Thyroid gland (tissue), 4 donors: ENCODE data around the gene SHMT2. TPM values are rescaled to one million over a fixed set of nuclear protein-coding genes. Genes with fewer than 3 reads are reported as not detected.

Experiments used
- DNase-seq, 2 donors: peaks; one replicate each; pipeline ENCODE4 v3.0.0-alpha.2; 2019
- H3K27ac ChIP-seq, 3 donors: fragments of 200-600 bp; sonication (generic); 1 replicate in 2 of 3; 2 replicates in 1 of 3; pipeline ENCODE4 v1.5.1; 2016 to 2019; ENCODE audit warnings: mild to moderate bottlenecking in 1 of 3, moderate library complexity in 1 of 3
- H3K27me3 ChIP-seq: fragments of 200-600 bp; sonication (generic); one replicate; pipeline ENCODE4 v1.5.1; 2019
- H3K36me3 ChIP-seq, 2 donors: fragments of 200-600 bp; sonication (generic); one replicate each; pipeline ENCODE4 v1.5.1; 2016 to 2019
- H3K4me1 ChIP-seq, 2 donors: fragments of 200-600 bp; sonication (generic); one replicate each; pipeline ENCODE4 v1.5.1; 2017 to 2019
- H3K4me3 ChIP-seq, 3 donors: fragments of 200-600 bp; sonication (generic); replicated peaks in 1 of 3; 1 replicate in 2 of 3; 2 replicates in 1 of 3; pipeline ENCODE4 v1.5.1; 2016; ENCODE audit warnings: mild to moderate bottlenecking in 1 of 3
- H3K9me3 ChIP-seq: fragments of 200-600 bp; sonication (generic); one replicate; pipeline ENCODE4 v1.5.1; 2017
- CTCF ChIP-seq, 6 experiments: fragments of 200-600 bp in 3 of 6; fragments of 450-650 bp in 3 of 6; sonication (generic) in 3 of 6; IDR thresholded peaks; one replicate each; pipeline ENCODE4 v1.5.1; 2016 to 2019; ENCODE audit warnings: antibody characterized with exemption in 6 of 6, mild to moderate bottlenecking in 2 of 6, inconsistent platforms in 1 of 6, moderate library complexity in 1 of 6
- POLR2A ChIP-seq, 2 donors: fragments of 450-650 bp; IDR thresholded peaks; one replicate each; pipeline ENCODE4 v1.6.1; 2017; ENCODE audit warnings: antibody characterized with exemption in 2 of 2, mild to moderate bottlenecking in 2 of 2, moderate library complexity in 1 of 2
- WGBS, 2 donors: methylation state at CpG; one replicate each; pipeline ENCODE4 v1.1.5; 2017; 5-methylcytosine and 5-hydroxymethylcytosine counted together
- intact Hi-C: fragments of 100-400 bp; cut with DNase I; formaldehyde crosslinking; loops from one replicate; pipeline ENCODE4 v1.15.1; 2023
- total RNA-seq, 4 donors: library from RNA; depleted of rRNA; stranded (reverse); fragments of >200 nt; gene quantifications; one replicate each; pipeline ENCODE4 v1.2.3, GENCODE V29; 2016

The SHMT2 gene
- total RNA-seq, 4 donors from 2014 or later, result 34.0 to 58.4 (median 49.8) TPM

- 89 to 92% methylated on average over 3 of the region's 3 CpGs for WGBS, 2 donors
- intact Hi-C loops, result no loop called here
- TF ChIP-seq CTCF (IDR thresholded peaks at IDR 0.05), result no peak
- no peak for TF ChIP-seq POLR2A (IDR thresholded peaks at IDR 0.05)
These were observed 32.8 kb downstream of the SHMT2 start for GRCh38 chr12:57262126-57262822.

GRCh38 chr12:57263096-57263495 lies 33.6 kb downstream of the SHMT2 start:
- H3K4me1 ChIP-seq, result no peaks in the 10 kb centered on the region
- no peak for DNase-seq
- peaks cover 38 to 45% of the 10 kb centered on the region in 2 donors for H3K36me3 ChIP-seq
- H3K4me3 ChIP-seq, result no peak overlapping the region
- intact Hi-C loops, result no loop called here
- no peaks in the 10 kb centered on the region for H3K27me3 ChIP-seq
- WGBS, 2 donors, result 94 to 95% methylated on average over 2 of the region's 2 CpGs
- TF ChIP-seq CTCF (IDR thresholded peaks at IDR 0.05), result no peak
- H3K9me3 ChIP-seq, result no peaks in the 10 kb centered on the region
- H3K27ac ChIP-seq, result no peak overlapping the region

More at GRCh38 chr12:57262126-57262822, 32.8 kb downstream of the SHMT2 start:
- no peak overlapping the region for H3K27ac ChIP-seq
- no peak for DNase-seq
- H3K27me3 ChIP-seq, result no peaks in the 10 kb centered on the region
- no peak overlapping the region for H3K4me3 ChIP-seq
- H3K36me3 ChIP-seq, result peaks cover 38 to 48% of the 10 kb centered on the region in 2 donors
- H3K4me1 ChIP-seq, result no peaks in the 10 kb centered on the region
- no peaks in the 10 kb centered on the region for H3K9me3 ChIP-seq

GRCh38 chr12:57266681-57267080 lies 37.2 kb downstream of the SHMT2 start:
- no peak overlapping the region for H3K4me3 ChIP-seq
- no peak for DNase-seq
- peaks cover 37 to 45% of the 10 kb centered on the region in 2 donors for H3K36me3 ChIP-seq
- H3K27me3 ChIP-seq, result no peaks in the 10 kb centered on the region
- no peak overlapping the region for H3K27ac ChIP-seq
- no peaks in the 10 kb centered on the region for H3K9me3 ChIP-seq
- intact Hi-C loops, result loop anchor here (5.0 kb wide), 1 partner anchor 186 kb away; no protein-coding TSS in a partner anchor
- TF ChIP-seq CTCF (IDR thresholded peaks at IDR 0.05) (no peak), POLR2A (IDR thresholded peaks at IDR 0.05) (no peak)
- H3K4me1 ChIP-seq, result no peaks in the 10 kb centered on the region

GRCh38 chr12:57268264-57268663 lies 38.8 kb downstream of the SHMT2 start:
- 91 to 95% methylated on average over 7 of the region's 7 CpGs for WGBS, 2 donors
- H3K36me3 ChIP-seq, result peaks cover 37 to 41% of the 10 kb centered on the region in 2 donors

More at GRCh38 chr12:57268264-57268663, 38.8 kb downstream of the SHMT2 start:
- intact Hi-C loops, result loop anchor here (5.0 kb wide), 1 partner anchor 184 kb away; no protein-coding TSS in a partner anchor
- Histone ChIP-seq H3K4me3 (no peak overlapping the region), H3K4me1 (peaks cover 10 to 12% of the 10 kb centered on the region in 2 donors), H3K27ac (no peak overlapping the region), H3K27me3 (no peaks in the 10 kb centered on the region), H3K9me3 (no peaks in the 10 kb centered on the region)
- DNase-seq, result no peak
- no peak for TF ChIP-seq POLR2A (IDR thresholded peaks at IDR 0.05)
- TF ChIP-seq CTCF (IDR thresholded peaks at IDR 0.05), result no peak
